Natural killer cell (primary cell): ENCODE data around the gene PTMA. TPM values are rescaled to one million over a fixed set of nuclear protein-coding genes. Genes with fewer than 3 reads are reported as not detected.

ENCODE experiments used
- ATAC-seq, 3 donors: fragments of 150-1000 bp in 2 of 3; fragments of 200-7000 bp in 1 of 3; cut with Tn5 transposase; 1 replicate in 1 of 3; 2 replicates in 2 of 3; pipeline ENCODE4 v1.10.0; 2021; ENCODE audit warnings: mild to moderate bottlenecking in 2 of 3, moderate library complexity in 2 of 3
- DNase-seq, 2 donors: peaks; one replicate each; pipeline versions ENCODE4 v3.0.0 to v3.0.0-alpha.2; 2013 to 2021; ENCODE audit warnings: mixed read lengths in 1 of 2
- H3K27ac ChIP-seq: one replicate; pipeline ENCODE4 v1.5.1; 2013; ENCODE audit warnings: mild to moderate bottlenecking, low read length
- H3K27me3 ChIP-seq: one replicate; pipeline ENCODE4 v1.6.1; 2013; ENCODE audit warnings: low read length; ENCODE audit not compliant: control insufficient read depth, insufficient read depth
- H3K36me3 ChIP-seq: one replicate; pipeline ENCODE4 v1.6.1; 2013; ENCODE audit warnings: low read length; ENCODE audit not compliant: control insufficient read depth, insufficient read depth
- H3K4me1 ChIP-seq: one replicate; pipeline ENCODE4 v1.6.1; 2013; ENCODE audit warnings: low read length; ENCODE audit not compliant: control insufficient read depth, insufficient read depth
- H3K4me3 ChIP-seq: one replicate; pipeline ENCODE4 v1.5.1; 2013; ENCODE audit warnings: low read length
- H3K9me3 ChIP-seq: one replicate; pipeline ENCODE4 v1.6.1; 2013; ENCODE audit warnings: low read length; ENCODE audit not compliant: control insufficient read depth, insufficient read depth
- H3K27ac Mint-ChIP-seq, 2 donors: one replicate each; pipeline ENCODE4 v1.8.0; 2022; ENCODE audit warnings: mild to moderate bottlenecking in 2 of 2, mixed read lengths in 2 of 2, moderate library complexity in 1 of 2
- H3K27me3 Mint-ChIP-seq, 2 donors: one replicate each; pipeline ENCODE4 v1.8.0; 2022; ENCODE audit warnings: low read depth in 2 of 2, mixed read lengths in 2 of 2
- H3K36me3 Mint-ChIP-seq: one replicate; pipeline ENCODE4 v1.8.0; 2022; ENCODE audit warnings: mixed read lengths
- H3K4me1 Mint-ChIP-seq, 2 donors: one replicate each; pipeline ENCODE4 v1.8.0; 2022; ENCODE audit warnings: mixed read lengths in 2 of 2
- H3K4me3 Mint-ChIP-seq: one replicate; pipeline ENCODE4 v1.8.0; 2022; ENCODE audit warnings: mild to moderate bottlenecking, moderate library complexity, mixed read lengths
- H3K9me3 Mint-ChIP-seq, 2 donors: one replicate each; pipeline ENCODE4 v1.8.0; 2022; ENCODE audit warnings: mixed read lengths in 2 of 2
- WGBS: methylation state at CpG from one replicate; pipeline ENCODE4 v1.1.7; 2013; ENCODE audit warnings: missing lambda C conversion rate; ENCODE audit not compliant: insufficient coverage; 5-methylcytosine and 5-hydroxymethylcytosine counted together
- intact Hi-C: fragments of 100-400 bp; cut with micrococcal nuclease; formaldehyde crosslinking; loops from one replicate; pipeline ENCODE4 v1.14.2; 2022
- total RNA-seq, 4 donors: library from RNA; stranded (reverse); fragments of 120-200 nt in 1 of 4; gene quantifications; one replicate each; pipeline versions ENCODE4 v1.2.3 to v1.2.4, GENCODE V29; 2013 to 2022
- TF ChIP-seq, protein P1 (sequence below): fragments of 200-600 bp; IDR thresholded peaks from one replicate; pipeline ENCODE4 v1.8.0; 2022; ENCODE audit warnings: antibody characterized with exemption

Gene PTMA
- total RNA-seq, 3 donors from 2014 or later (not counting 1 experiment from before 2014, with no cell fraction given), result 1,245 to 1,643 (median 1,314) TPM

DNA sequence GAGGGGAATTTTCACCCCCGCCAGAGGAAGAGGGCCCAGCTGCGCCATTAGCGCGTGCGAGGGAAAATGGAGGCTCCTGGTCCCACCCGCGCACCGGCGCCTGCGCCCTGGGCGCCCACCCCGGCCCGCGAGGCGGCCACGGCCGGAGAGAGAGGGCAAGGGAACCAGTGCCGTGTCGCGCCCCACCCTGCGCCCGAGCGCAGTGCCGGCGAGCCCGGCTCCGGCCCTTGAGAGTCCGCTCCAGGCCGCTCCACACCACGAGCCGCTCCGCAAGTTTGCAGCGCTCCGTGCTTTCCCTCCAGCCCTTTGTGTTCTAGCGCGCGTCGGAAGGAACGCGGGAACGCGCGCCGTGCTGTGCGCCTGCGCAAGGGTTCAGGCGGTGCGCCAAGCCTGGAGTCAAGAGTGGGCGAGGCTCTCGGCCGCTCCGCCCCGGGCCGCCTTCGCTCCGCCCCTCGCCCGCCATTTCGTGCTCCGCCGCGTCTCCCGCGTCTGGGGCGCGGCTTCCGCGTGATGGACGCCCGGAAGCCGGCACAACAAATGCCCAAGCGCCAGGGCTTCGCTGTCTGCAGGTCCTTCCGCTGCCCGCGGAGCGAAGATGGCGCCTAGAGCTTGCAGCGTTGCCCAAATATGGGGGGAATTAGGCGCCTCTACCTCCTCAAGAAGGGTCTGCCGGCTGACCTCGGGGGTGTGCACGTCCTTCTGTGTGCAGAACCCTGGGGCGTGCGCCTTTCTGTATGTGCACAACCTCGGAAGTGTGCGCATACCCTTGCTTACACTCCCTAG is 46.1 kb upstream of the PTMA start:
- peaks cover 6% of the 10 kb centered on the region for H3K9me3 ChIP-seq
- TF ChIP-seq, protein P1, sequence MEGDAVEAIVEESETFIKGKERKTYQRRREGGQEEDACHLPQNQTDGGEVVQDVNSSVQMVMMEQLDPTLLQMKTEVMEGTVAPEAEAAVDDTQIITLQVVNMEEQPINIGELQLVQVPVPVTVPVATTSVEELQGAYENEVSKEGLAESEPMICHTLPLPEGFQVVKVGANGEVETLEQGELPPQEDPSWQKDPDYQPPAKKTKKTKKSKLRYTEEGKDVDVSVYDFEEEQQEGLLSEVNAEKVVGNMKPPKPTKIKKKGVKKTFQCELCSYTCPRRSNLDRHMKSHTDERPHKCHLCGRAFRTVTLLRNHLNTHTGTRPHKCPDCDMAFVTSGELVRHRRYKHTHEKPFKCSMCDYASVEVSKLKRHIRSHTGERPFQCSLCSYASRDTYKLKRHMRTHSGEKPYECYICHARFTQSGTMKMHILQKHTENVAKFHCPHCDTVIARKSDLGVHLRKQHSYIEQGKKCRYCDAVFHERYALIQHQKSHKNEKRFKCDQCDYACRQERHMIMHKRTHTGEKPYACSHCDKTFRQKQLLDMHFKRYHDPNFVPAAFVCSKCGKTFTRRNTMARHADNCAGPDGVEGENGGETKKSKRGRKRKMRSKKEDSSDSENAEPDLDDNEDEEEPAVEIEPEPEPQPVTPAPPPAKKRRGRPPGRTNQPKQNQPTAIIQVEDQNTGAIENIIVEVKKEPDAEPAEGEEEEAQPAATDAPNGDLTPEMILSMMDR, result no peak
- H3K4me3 Mint-ChIP-seq, result peak overlapping the region; percentile 75
- ATAC-seq, result peak; percentile 86 to 95 (median 86)
- peak overlapping the region; percentile 40 for H3K4me3 ChIP-seq
- no peaks in the 10 kb centered on the region for H3K27me3 ChIP-seq
- no peaks in the 10 kb centered on the region for H3K9me3 Mint-ChIP-seq
- DNase-seq, result peak; percentile 98 to 99
- 6% methylated on average over 87 of the region's 87 CpGs for WGBS
- H3K4me1 ChIP-seq, result peaks cover 56% of the 10 kb centered on the region
- H3K36me3 ChIP-seq, result no peaks in the 10 kb centered on the region
- peak overlapping the region; percentile 82 to 94 for H3K27ac Mint-ChIP-seq
- peaks cover 16 to 31% of the 10 kb centered on the region in 2 donors for H3K4me1 Mint-ChIP-seq
- no peaks in the 10 kb centered on the region for H3K27me3 Mint-ChIP-seq
- H3K27ac ChIP-seq, result peak overlapping the region; percentile 91
- no peaks in the 10 kb centered on the region for H3K36me3 Mint-ChIP-seq
- intact Hi-C loops, result loop anchor here (1.0 to 5.0 kb wide), 3 partner anchors 15 to 50 kb away; no protein-coding TSS in a partner anchor

DNA sequence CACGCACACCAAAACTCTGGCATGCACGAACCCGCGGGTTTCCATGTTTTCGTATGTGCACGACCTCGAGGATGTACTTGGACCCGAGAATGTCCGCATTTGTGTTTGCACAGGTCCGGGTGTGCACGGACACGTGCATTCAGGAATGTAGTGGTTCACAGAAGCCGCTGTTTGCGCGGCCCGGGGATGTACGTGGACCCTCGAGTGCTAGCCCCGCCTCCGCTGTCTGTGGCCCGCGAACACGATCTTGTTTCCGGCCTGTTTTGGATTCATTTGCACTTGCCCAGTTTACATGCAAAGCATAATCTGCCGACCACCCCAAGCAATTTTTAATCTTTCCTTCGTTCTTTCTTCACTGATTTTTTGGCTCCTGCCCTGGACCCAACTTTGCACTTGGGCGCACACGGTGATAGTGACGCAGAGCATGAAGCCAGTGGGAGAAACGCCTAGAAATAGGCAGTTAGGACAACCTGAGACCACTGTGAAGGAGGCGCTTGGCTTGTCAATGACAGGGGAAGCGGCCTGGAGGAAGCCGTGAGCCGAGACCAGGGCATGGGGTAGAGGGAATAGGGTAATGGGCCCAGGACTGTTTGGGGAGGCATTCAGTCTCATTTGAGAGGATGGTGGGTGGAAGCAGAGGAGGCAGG is 45.4 kb upstream of the PTMA start:
- TF ChIP-seq, protein P1, result no peak
- intact Hi-C loops, result loop anchor here (1.0 to 5.0 kb wide), 3 partner anchors 14 to 51 kb away; no protein-coding TSS in a partner anchor
- Mint-ChIP-seq H3K9me3 (no peaks in the 10 kb centered on the region), H3K4me1 (peaks cover 16 to 31% of the 10 kb centered on the region in 2 donors), H3K36me3 (no peaks in the 10 kb centered on the region), H3K4me3 (peak overlapping the region; percentile 75), H3K27ac (peak overlapping the region; percentile 82 to 94), H3K27me3 (no peaks in the 10 kb centered on the region)
- H3K36me3 ChIP-seq, result no peaks in the 10 kb centered on the region
- peak overlapping the region; percentile 91 for H3K27ac ChIP-seq
- WGBS, result 97% methylated on average over 34 of the region's 34 CpGs
- peaks cover 6% of the 10 kb centered on the region for H3K9me3 ChIP-seq
- no peak for ATAC-seq
- no peak for DNase-seq
- H3K4me1 ChIP-seq, result peaks cover 63% of the 10 kb centered on the region
- H3K27me3 ChIP-seq, result no peaks in the 10 kb centered on the region
- H3K4me3 ChIP-seq, result peak overlapping the region; percentile 40

DNA sequence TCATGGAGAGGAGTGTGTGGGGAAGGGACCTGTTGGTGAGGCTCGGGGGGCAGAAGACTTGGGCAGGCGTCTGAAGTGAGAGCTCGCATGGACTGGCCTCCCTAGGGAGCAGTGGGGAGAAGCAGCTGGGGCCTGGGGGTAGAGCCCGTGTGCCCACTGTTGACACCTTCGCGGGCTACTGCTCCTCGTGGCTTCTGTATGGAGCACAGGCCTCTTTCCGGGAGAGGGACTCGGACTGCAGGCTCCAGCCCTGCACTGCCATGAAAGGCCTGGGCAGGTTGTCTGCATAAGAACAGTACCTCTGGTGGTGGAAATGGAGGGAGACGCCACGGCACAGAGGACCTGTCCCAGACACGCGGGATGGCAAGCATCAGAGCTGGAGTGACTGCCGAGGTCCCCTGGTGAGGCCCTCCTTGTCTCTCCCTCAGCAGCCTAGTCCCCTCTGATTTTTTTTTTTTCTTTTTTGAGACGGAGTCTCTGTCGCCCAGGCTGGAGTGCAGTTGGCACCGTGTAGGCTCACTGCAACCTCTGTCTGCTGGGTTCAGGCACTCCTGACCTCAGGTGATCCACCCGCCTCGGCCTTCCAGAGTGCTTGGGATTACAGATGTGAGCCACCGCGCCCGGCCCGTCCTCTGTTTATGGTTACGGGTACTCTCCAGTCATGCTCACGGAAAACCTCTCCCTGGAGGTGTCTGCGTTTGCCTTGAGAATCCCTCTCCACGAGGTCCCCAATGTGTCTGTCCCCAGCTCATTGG is 44.7 kb upstream of the PTMA start:
- H3K27ac Mint-ChIP-seq, result peak overlapping the region; percentile 82 to 94

More for the DNA sequence above, 44.7 kb upstream of the PTMA start:
- 89% methylated on average over 27 of the region's 27 CpGs for WGBS
- intact Hi-C loops, result loop anchor here (5.0 kb wide), 1 partner anchor 51 kb away; no protein-coding TSS in a partner anchor
- ATAC-seq (no peak), DNase-seq (no peak)
- H3K27ac ChIP-seq, result no peak overlapping the region
- Mint-ChIP-seq H3K27me3 (no peaks in the 10 kb centered on the region), H3K4me3 (peak overlapping the region; percentile 75), H3K36me3 (no peaks in the 10 kb centered on the region), H3K9me3 (no peaks in the 10 kb centered on the region), H3K4me1 (peaks cover 16 to 31% of the 10 kb centered on the region in 2 donors)
- H3K4me3 ChIP-seq, result no peak overlapping the region
- peaks cover 6% of the 10 kb centered on the region for H3K9me3 ChIP-seq
- H3K36me3 ChIP-seq, result no peaks in the 10 kb centered on the region
- TF ChIP-seq, protein P1, result no peak
- H3K27me3 ChIP-seq, result no peaks in the 10 kb centered on the region
- H3K4me1 ChIP-seq, result peaks cover 63% of the 10 kb centered on the region
